ENCODE measurements around the gene DLG5. TPM values are rescaled to one million over a fixed set of nuclear protein-coding genes. Genes with fewer than 3 reads are reported as not detected.

Gene DLG5
- total RNA-seq, 1 donor, result 39.7 TPM

DNA sequence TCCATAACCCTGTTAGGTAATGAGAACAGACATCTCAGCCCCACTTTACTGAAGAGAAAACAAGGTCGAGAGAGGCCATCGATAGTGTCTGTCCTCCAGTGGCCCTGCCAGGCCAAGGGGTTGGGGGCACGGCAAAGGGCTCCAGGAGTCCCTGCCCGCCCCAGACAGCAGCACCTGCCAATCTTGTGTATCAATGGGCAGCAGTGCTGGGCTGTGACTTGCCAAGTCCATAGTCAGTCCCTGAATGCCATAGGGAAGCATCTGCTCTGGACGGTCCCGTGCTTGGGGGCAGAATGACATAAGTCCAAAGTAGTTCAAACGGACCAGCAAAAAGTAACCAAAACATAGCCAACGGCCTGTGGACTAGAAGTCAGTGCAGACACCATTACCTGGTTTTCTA, 33.2 kb downstream of the DLG5 start:
- TF ChIP-seq, protein P1, sequence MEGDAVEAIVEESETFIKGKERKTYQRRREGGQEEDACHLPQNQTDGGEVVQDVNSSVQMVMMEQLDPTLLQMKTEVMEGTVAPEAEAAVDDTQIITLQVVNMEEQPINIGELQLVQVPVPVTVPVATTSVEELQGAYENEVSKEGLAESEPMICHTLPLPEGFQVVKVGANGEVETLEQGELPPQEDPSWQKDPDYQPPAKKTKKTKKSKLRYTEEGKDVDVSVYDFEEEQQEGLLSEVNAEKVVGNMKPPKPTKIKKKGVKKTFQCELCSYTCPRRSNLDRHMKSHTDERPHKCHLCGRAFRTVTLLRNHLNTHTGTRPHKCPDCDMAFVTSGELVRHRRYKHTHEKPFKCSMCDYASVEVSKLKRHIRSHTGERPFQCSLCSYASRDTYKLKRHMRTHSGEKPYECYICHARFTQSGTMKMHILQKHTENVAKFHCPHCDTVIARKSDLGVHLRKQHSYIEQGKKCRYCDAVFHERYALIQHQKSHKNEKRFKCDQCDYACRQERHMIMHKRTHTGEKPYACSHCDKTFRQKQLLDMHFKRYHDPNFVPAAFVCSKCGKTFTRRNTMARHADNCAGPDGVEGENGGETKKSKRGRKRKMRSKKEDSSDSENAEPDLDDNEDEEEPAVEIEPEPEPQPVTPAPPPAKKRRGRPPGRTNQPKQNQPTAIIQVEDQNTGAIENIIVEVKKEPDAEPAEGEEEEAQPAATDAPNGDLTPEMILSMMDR (IDR thresholded peaks at IDR 0.05; ENCODE audit: insufficient read depth, low read depth, low read length), result no peak
- no peak for DNase-seq (ENCODE audit: low read depth)
- no peak overlapping the region for H3K4me3 ChIP-seq (ENCODE audit: low read depth, low read length)

DNA sequence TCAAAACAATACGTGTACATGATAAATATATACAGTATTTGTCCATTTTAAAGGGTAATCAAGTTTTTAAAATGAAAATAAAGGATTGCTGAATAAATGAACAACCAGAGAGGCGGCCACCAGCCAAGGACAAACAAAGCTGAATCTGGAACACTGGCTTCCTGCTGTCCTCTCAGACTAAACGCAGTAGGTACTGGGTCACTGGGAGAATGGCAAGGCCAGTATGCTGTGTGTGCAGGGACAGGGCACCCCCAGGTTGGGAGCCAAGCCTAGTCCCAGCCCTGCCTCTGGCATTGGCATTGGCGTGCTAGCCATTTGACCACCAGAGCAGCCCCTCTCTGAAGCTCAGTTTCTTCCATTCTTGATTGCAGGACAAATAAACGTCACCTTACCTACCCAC, 33.8 kb downstream of the DLG5 start:
- no peak for DNase-seq (ENCODE audit: low read depth)
- TF ChIP-seq, protein P1 (IDR thresholded peaks at IDR 0.05; ENCODE audit: insufficient read depth, low read depth, low read length), result no peak
- no peak overlapping the region for H3K4me3 ChIP-seq (ENCODE audit: low read depth, low read length)

DNA sequence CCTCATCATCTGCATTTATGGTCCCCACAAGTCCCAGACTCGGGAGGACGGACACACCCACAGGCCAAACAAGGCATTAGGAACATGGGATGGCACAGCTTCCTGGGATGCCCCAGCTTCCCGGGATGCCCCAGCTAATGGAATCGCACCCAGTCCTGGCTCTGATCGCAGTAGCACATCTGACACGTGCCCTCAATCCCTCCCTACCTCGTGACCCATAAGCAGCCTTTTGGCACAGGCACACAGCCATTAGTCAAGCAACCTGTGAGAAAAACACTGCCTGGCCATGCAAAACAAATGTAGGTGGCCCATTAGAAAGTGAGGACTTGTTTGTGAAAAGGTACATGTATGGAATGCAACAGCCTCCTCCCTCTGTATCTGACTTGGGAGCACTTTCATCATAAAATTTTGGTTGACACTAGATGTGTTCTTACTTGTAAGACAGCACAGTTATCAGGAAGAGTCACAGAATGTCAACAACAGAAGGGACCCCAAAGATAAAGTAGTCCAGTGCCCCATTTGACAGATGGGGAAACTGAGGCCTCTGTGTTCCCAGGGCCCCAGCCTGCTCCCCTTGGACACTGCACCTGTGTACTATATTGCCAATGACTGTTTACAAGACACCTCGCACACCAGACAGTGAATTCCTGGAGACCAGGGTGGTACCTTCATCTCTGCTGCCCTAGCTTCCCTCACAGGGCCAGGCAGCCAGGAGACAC, 34.4 kb downstream of the DLG5 start:
- TF ChIP-seq, protein P1 (IDR thresholded peaks at IDR 0.05; ENCODE audit: insufficient read depth, low read depth, low read length), result no peak
- DNase-seq (ENCODE audit: low read depth), result no peak
- no peak overlapping the region for H3K4me3 ChIP-seq (ENCODE audit: low read depth, low read length)

DNA sequence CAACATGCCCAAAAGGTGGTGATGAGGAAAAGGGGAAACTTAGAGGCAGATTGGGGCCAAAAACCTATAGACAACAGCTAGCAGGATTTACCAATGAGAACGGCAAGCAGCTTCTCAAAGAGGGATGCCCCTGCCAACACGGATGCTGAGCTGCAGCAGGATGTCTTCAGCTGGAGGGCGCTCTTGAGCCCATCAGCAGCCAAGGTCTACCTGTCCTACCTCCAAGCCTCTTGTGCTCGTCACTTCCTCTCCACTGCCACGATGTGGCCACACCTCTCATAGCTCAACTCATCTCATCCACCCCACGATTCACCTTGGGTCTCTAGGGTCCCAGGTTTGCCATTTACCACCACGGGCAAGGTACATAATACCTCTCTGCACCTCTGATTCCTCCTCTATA, 36.5 kb downstream of the DLG5 start:
- no peak for DNase-seq (ENCODE audit: low read depth)
- TF ChIP-seq, protein P1 (IDR thresholded peaks at IDR 0.05; ENCODE audit: insufficient read depth, low read depth, low read length), result no peak
- no peak overlapping the region for H3K4me3 ChIP-seq (ENCODE audit: low read depth, low read length)

DNA sequence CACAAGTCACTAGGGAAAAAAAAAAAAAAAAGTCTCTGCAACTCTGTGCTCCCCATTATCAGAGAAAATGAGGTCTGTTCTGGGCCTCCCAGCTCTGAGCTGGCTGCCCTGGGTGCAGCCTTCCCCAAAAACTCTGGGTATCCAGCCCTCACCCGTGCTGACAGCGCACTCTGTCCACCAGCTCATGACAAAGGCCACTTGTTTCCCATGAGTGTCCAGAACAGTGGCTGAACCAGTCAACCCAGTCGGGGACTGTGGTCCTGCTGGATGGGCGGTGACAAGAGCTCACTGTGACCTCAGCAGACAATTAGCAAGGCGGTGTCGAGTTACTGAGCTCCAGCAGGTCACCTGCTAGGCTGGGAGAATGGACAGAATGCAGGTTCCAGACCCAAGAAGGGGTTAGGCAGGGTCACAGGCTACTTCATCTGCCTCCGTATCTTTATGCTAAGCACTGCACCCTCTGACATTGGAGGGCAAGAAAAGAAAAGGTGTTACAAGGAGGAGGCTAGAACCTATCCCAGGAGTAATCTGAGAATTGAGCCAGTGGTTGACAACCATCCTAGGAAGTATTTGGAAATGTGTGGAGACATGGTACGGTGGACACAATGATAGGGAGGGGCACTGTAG, 37.2 kb downstream of the DLG5 start:
- TF ChIP-seq, protein P1 (IDR thresholded peaks at IDR 0.05; ENCODE audit: insufficient read depth, low read depth, low read length), result no peak
- H3K4me3 ChIP-seq (ENCODE audit: low read depth, low read length), result no peak overlapping the region
- DNase-seq (ENCODE audit: low read depth), result no peak

DNA sequence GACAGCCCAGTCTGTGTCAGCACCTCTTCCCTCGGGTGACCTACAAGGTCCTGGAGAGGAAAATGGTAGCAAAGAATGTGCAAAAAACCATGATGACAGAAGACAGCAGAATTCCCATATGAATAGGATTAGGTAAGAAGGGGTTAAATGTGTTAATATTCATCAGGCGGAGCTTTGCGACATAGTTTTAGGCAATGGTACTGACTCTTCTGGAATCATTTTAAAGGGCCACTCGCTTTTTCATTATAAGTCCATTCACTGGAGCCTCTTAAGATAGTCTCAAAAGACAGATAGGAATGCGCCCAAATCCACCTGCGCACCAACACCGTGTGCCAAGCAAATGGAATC, 38.2 kb downstream of the DLG5 start:
- TF ChIP-seq, protein P1 (IDR thresholded peaks at IDR 0.05; ENCODE audit: insufficient read depth, low read depth, low read length), result no peak
- H3K4me3 ChIP-seq (ENCODE audit: low read depth, low read length), result no peak overlapping the region
- no peak for DNase-seq (ENCODE audit: low read depth)

Measured in fibroblast of villous mesenchyme (primary cell).